Measurements from ENCODE around the gene PPM1K. TPM values are rescaled to one million over a fixed set of nuclear protein-coding genes. Genes with fewer than 3 reads are reported as not detected.

PPM1K gene
- total RNA-seq, 4 donors from 2014 or later: 28.4 to 66.5 (median 46.2) TPM

GRCh38 chr4:88244816-88245579 is 39.4 kb downstream of the PPM1K start:
- peak; percentile 7 to 8 for DNase-seq
- H3K4me3 ChIP-seq (replicated peaks in 1 of 3): no peak overlapping the region
- intact Hi-C loops (cut with DNase I): no loop called here

GRCh38 chr4:88244056-88244455 is 40.3 kb downstream of the PPM1K start:
- Histone ChIP-seq H3K4me1 (no peaks in the 10 kb centered on the region), H3K27me3 (no peaks in the 10 kb centered on the region), H3K9me3 (no peaks in the 10 kb centered on the region), H3K4me3 (replicated peaks in 1 of 3) (no peak overlapping the region), H3K36me3 (no peaks in the 10 kb centered on the region), H3K27ac (no peak overlapping the region)
- 98 to 100% methylated on average over 1 to 6 of the region's 13 CpGs for WGBS, 2 donors
- TF ChIP-seq POLR2A (IDR thresholded peaks at IDR 0.05) (no peak), CTCF (IDR thresholded peaks at IDR 0.05) (no peak)
- intact Hi-C loops (cut with DNase I): no loop called here
- DNase-seq: no peak

More at GRCh38 chr4:88244816-88245579, 39.4 kb downstream of the PPM1K start:
- Histone ChIP-seq H3K27me3 (no peaks in the 10 kb centered on the region), H3K4me1 (no peaks in the 10 kb centered on the region), H3K27ac (no peak overlapping the region), H3K36me3 (no peaks in the 10 kb centered on the region), H3K9me3 (no peaks in the 10 kb centered on the region)
- 82 to 86% methylated on average over 2 to 15 of the region's 17 CpGs for WGBS, 2 donors
- TF ChIP-seq POLR2A (IDR thresholded peaks at IDR 0.05) (no peak), CTCF (IDR thresholded peaks at IDR 0.05) (no peak)

- TF ChIP-seq CTCF (IDR thresholded peaks at IDR 0.05) (no peak), POLR2A (IDR thresholded peaks at IDR 0.05) (no peak)
- peak in 1 of 2 donors; percentile 12 for DNase-seq
- H3K27ac ChIP-seq: no peak overlapping the region
- 71 to 83% methylated on average over 1 of the region's 1 CpG for WGBS, 2 donors
- no peaks in the 10 kb centered on the region for H3K4me1 ChIP-seq
- no peak overlapping the region for H3K4me3 ChIP-seq (replicated peaks in 1 of 3)
- no peaks in the 10 kb centered on the region for H3K36me3 ChIP-seq
- intact Hi-C loops (cut with DNase I): no loop called here
- no peaks in the 10 kb centered on the region for H3K9me3 ChIP-seq
- H3K27me3 ChIP-seq: no peaks in the 10 kb centered on the region
These were observed 42.2 kb downstream of the PPM1K start for GRCh38 chr4:88242144-88242543.

- H3K4me1 ChIP-seq: no peaks in the 10 kb centered on the region
- no peaks in the 10 kb centered on the region for H3K9me3 ChIP-seq
- WGBS, 2 donors: 64 to 88% methylated on average over 1 of the region's 1 CpG
- TF ChIP-seq POLR2A (IDR thresholded peaks at IDR 0.05) (no peak), CTCF (IDR thresholded peaks at IDR 0.05) (no peak)
- no peaks in the 10 kb centered on the region for H3K36me3 ChIP-seq
- H3K27ac ChIP-seq: no peak overlapping the region
- peak; percentile 48 for DNase-seq
- H3K4me3 ChIP-seq (replicated peaks in 1 of 3): no peak overlapping the region
- no peaks in the 10 kb centered on the region for H3K27me3 ChIP-seq
- intact Hi-C loops (cut with DNase I): no loop called here
These were observed 44.1 kb downstream of the PPM1K start for GRCh38 chr4:88240297-88240714.

- 55 to 61% methylated on average over 14 of the region's 14 CpGs for WGBS, 2 donors
- Histone ChIP-seq H3K4me1 (no peaks in the 10 kb centered on the region), H3K27ac (peak overlapping the region in 1 of 3 donors; percentile 54), H3K27me3 (no peaks in the 10 kb centered on the region), H3K4me3 (replicated peaks in 1 of 3) (no peak overlapping the region), H3K9me3 (no peaks in the 10 kb centered on the region), H3K36me3 (no peaks in the 10 kb centered on the region)
- no peak for TF ChIP-seq CTCF (IDR thresholded peaks at IDR 0.05)
- TF ChIP-seq POLR2A (IDR thresholded peaks at IDR 0.05): no peak
- DNase-seq: no peak
- intact Hi-C loops (cut with DNase I): no loop called here
These were observed 53.2 kb downstream of the PPM1K start for GRCh38 chr4:88230969-88231771.
